GM12875 (cell line): ENCODE results near the gene OPRM1.

Source experiments
- H3K4me3 ChIP-seq: one replicate; pipeline ENCODE4 v1.5.1; 2011; ENCODE audit warnings: low read depth, low read length, control low read depth
- TF ChIP-seq, protein P1 (sequence below): IDR thresholded peaks from 2 replicates; pipeline ENCODE4 v1.5.1; 2011; ENCODE audit warnings: low read depth, mild to moderate bottlenecking, control low read depth, inconsistent platforms, low read length, moderate library complexity, borderline replicate concordance; ENCODE audit not compliant: insufficient read depth

OPRM1 gene

GRCh38 chr6:154289818-154290508, 250.9 kb downstream of the OPRM1 start:
- H3K4me3 ChIP-seq = no peak overlapping the region
- TF ChIP-seq, protein P1, sequence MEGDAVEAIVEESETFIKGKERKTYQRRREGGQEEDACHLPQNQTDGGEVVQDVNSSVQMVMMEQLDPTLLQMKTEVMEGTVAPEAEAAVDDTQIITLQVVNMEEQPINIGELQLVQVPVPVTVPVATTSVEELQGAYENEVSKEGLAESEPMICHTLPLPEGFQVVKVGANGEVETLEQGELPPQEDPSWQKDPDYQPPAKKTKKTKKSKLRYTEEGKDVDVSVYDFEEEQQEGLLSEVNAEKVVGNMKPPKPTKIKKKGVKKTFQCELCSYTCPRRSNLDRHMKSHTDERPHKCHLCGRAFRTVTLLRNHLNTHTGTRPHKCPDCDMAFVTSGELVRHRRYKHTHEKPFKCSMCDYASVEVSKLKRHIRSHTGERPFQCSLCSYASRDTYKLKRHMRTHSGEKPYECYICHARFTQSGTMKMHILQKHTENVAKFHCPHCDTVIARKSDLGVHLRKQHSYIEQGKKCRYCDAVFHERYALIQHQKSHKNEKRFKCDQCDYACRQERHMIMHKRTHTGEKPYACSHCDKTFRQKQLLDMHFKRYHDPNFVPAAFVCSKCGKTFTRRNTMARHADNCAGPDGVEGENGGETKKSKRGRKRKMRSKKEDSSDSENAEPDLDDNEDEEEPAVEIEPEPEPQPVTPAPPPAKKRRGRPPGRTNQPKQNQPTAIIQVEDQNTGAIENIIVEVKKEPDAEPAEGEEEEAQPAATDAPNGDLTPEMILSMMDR = no peak

GRCh38 chr6:154292066-154292465, 253.0 kb downstream of the OPRM1 start:
- TF ChIP-seq, protein P1 = no peak
- H3K4me3 ChIP-seq = no peak overlapping the region

DNA sequence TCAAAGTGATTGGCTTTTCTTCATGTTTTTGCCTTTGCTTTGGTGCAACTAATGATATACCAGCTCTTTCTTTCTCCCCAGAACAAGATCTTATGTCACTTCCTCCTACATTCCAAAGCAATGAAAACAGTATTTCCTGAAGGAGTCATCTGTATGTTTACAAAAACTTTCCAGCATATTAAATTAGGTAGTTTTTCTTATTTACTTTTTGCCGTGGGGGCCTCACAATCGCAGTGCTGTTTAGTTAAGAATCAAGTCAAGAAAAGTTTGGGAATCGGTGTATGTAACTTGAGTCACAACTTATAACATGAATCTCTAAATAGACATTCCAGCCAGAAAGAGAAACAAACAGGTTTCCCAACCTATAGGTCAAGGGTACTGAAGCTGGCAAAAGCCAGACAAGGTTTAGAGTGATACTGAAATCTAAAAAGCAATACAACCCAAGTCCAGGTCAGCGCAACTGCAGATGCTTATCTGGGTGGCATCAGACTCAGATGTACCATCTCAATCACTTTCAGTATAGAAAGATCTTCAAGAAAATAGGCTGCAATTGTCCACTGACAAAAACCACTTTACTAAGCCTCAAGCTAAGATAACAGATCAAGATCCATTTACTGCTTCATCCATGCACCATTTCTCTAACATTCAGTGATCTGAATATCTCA, 253.9 kb downstream of the OPRM1 start:
- no peak overlapping the region for H3K4me3 ChIP-seq
- TF ChIP-seq, protein P1 = no peak

- no peak overlapping the region for H3K4me3 ChIP-seq
These were observed 256.7 kb downstream of the OPRM1 start for GRCh38 chr6:154295733-154296132.

More at GRCh38 chr6:154295733-154296132, 256.7 kb downstream of the OPRM1 start:
- TF ChIP-seq, protein P1 = no peak
